LNCaP clone FGC (cell line): ENCODE measurements around the gene SETX.

Source experiments
- DNase-seq: peaks from one replicate; pipeline ENCODE4 v3.0.0-alpha.2; 2011; ENCODE audit warnings: low read depth
- H3K4me3 ChIP-seq: 2 replicates; pipeline ENCODE4 v1.5.1; 2011; ENCODE audit warnings: mild to moderate bottlenecking, low read depth, low read length, control low read depth
- CTCF ChIP-seq: IDR thresholded peaks from 2 replicates; pipeline ENCODE4 v1.5.1; 2012; ENCODE audit warnings: mild to moderate bottlenecking; ENCODE audit not compliant: control insufficient read depth, insufficient read depth; ENCODE audit errors: extremely low read depth

The SETX gene

GRCh38 chr9:132312873-132313272 lies 41.9 kb downstream of the SETX start:
- TF ChIP-seq CTCF, result no peak
- no peak for DNase-seq

GRCh38 chr9:132312426-132312825 lies 42.4 kb downstream of the SETX start:
- DNase-seq, result no peak
- TF ChIP-seq CTCF, result no peak
- no peak overlapping the region for H3K4me3 ChIP-seq

More at GRCh38 chr9:132312873-132313272, 41.9 kb downstream of the SETX start:
- no peak overlapping the region for H3K4me3 ChIP-seq

- TF ChIP-seq CTCF, result no peak
- no peak overlapping the region for H3K4me3 ChIP-seq
- no peak for DNase-seq
These were observed 42.8 kb downstream of the SETX start for GRCh38 chr9:132311978-132312377.

- peak; percentile 94 for DNase-seq
- TF ChIP-seq CTCF, result no peak
- H3K4me3 ChIP-seq, result no peak overlapping the region
These were observed 45.7 kb downstream of the SETX start for GRCh38 chr9:132309056-132309455.

GRCh38 chr9:132301521-132301920 lies 53.3 kb downstream of the SETX start:
- DNase-seq, result no peak
- no peak overlapping the region for H3K4me3 ChIP-seq
- TF ChIP-seq CTCF, result no peak

GRCh38 chr9:132299221-132299620 lies 55.6 kb downstream of the SETX start:
- no peak overlapping the region for H3K4me3 ChIP-seq
- no peak for TF ChIP-seq CTCF
- DNase-seq, result no peak

- H3K4me3 ChIP-seq, result no peak overlapping the region
- no peak for DNase-seq
- TF ChIP-seq CTCF, result no peak
These were observed 59.6 kb downstream of the SETX start for GRCh38 chr9:132295181-132295580.
